Effector CD4-positive, alpha-beta T cell (primary cell): ENCODE measurements around the gene CCDC12.

Experiments used
- DNase-seq: peaks from one replicate; pipeline ENCODE4 v3.0.0-alpha.2; 2020

The CCDC12 gene

GRCh38 chr3:46888705-46889104 lies 87.8 kb downstream of the CCDC12 start:
- no peak for DNase-seq

GRCh38 chr3:46887980-46888494 lies 88.5 kb downstream of the CCDC12 start:
- DNase-seq = no peak

DNA sequence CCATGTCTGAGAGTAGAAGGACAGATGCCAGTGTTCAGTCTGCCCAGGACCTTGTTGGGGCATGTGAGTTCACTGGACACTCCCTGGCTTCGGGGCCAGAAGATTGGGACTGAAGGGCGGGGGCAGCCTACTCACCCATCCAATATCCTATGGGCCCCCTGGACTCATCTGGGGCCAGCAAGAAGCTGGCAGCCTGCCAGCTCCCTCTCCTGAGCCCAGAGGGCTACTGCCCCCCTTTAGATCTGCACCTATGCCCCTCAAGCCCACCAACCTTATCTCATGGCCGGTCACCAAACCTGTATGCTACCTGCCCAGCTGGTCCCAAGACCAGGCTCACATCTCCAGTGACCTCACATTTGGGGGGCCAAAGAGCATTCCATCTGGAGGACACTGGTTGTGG lies 90.9 kb downstream of the CCDC12 start:
- no peak for DNase-seq

- no peak for DNase-seq
These were observed 91.6 kb downstream of the CCDC12 start for GRCh38 chr3:46884929-46885328.

DNA sequence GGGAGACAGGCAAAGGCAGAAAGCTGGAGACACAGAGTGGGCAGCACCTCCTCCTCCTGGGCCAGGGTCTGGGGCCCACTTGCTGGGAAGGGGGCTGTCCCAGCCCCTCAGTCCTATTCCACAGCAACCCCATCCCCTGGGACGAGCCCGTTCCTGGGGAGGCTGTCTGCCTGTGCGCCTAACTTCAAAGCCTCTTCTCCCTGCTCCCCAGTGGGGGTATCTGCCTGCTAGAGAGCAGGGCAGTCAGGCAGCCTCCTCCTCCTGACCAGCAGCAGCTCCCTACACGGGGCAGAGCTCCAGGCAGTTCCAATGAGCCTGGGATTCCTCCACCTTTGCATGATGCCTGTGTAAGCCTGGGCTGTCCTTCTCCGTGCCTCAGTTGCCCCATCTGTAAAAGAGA lies 92.1 kb downstream of the CCDC12 start:
- no peak for DNase-seq

GRCh38 chr3:46883830-46884185 lies 92.7 kb downstream of the CCDC12 start:
- DNase-seq = no peak

DNA sequence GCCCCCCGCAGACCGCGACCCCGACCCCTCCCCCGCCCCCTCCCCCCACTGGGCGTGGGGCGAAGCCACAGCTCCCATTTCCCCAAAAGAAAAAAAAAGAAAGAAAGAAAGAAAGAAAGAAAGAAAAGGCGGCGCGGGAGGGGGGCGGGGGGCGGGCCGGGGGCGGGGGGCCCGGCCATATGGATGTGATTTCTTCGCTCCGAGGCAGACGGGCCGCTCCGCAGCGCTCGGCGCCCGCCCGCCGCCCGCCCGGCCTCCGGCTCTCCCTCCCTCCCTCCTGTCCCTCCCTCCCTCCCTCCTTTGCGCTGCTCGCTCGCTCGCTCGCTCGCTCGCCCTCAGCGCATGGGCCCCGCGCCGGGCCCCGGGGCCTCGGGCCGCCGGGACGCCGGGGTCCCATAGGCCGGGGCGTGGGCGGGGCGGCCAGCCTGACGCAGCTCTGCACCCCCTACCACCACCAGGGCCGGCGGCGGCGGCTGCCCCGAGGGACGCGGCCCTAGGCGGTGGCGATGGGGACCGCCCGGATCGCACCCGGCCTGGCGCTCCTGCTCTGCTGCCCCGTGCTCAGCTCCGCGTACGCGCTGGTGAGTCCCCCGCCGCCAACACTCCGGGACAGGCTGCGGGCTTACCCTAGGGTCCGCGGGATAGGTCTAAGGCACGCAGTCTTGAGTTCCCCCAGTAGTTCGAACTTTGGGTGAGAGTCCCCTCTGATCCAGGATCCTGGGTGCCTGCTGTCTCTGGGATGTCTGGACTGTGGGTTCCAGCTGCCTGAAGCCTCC lies 93.3 kb downstream of the CCDC12 start:
- no peak for DNase-seq

GRCh38 chr3:46882377-46883053 lies 94.0 kb downstream of the CCDC12 start:
- DNase-seq = no peak

GRCh38 chr3:46881596-46882376 lies 94.8 kb downstream of the CCDC12 start:
- no peak for DNase-seq

DNA sequence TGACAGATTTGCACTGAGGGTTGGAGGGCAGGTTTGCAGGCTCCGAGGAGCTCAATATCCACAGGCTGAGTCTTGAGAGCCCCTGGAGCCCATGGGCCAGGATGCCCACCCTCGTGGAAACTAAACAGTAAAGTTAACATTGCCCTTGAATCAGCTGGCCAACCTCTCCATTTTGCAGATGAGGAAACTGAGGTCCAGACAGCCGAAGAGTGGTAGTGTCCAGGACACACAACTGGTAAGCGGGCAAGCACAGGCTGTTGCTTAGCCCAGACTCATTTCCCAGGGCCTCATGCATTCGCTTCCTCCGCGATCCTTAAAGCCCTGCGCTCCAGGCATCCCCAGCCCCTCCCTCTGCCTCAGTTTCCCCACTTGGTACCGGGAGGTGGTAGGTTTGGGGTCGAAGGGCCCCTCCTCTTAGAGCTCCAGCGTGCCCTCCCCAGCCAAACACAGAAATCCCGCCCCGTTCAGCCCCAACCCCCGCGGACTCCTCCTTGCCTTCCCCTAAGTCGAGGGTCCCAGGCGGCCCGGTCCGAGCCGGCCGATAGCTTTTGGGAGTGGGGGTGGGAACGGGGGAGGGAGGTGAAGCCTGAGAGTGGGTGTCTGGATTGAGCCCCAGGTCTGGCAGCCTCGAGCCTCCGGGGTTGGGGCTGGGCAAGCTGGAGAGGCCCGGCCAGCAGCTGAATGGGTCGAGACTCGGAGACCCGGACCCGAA lies 95.5 kb downstream of the CCDC12 start:
- no peak for DNase-seq

DNA sequence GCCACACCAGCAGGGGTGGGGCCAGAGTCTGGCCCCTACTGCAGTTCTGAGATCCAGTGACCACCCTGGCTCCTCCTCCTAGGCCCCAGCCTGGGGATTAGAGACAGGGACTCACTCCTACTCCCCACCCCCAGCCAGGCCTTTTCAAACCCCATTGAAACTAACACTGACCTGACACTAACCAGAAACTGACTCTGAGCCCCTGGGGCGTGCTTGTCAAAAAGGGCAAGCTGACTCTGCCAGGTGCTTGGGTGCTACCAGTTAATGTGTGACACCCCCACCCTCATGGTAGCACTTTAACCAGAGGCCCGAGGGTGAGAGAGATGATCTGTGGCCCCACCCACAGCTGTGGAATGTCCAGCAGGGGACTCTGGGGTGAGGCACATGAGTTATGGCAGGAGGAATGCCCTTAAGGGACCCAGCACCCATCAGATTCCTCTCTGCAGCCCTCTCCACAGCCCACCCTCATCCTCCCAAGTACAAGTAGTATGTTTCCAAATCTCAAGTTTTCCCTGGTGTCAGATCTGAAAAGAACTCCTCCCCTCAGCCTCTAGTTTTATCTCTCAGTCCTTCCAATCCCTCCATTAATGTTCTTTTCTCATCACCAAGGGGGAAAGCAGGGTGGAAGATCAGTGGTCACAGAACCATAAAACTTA lies 97.6 kb downstream of the CCDC12 start:
- no peak for DNase-seq

DNA sequence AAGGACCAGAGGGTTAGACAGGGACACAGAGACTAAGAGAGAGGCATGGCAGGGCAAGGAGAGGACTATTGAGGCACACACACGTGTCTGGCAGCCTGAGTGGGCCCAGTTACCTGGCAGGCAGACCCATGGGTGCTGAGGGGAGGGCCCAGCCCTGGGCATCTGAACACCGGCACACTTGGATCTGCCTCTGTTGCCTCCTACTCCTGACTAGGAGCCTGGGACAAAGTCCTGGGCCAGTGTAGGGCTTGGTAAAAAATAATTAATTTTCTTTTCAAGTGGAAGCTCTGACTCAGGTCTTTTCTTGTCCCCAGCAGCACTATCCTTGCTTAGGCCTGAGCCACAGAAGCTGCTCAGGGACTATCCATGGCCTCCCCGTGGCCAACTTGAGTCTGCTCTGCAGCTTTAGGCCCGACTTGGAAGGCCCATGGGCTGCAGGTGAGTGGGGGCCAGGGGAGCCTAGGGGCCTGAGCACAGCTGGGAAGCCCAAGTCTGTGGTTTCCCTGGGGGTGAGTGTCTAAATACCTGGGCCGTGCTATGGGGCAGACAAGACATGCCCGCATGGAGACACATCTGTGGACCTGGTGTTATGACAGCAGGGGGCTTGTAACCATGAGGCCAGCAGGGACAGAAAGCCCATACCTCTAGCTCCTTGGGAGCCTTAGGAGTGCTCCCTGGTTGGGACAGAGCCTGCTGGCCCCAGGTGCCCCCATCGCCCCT lies 99.0 kb downstream of the CCDC12 start, which contains the start of gene PTH1R:
TSS of gene PTH1R (plus strand) at position 316 of the 720 bp plus-strand sequence. CDS start 5,839 bp downstream, outside the sequence.
- no peak for DNase-seq

DNA sequence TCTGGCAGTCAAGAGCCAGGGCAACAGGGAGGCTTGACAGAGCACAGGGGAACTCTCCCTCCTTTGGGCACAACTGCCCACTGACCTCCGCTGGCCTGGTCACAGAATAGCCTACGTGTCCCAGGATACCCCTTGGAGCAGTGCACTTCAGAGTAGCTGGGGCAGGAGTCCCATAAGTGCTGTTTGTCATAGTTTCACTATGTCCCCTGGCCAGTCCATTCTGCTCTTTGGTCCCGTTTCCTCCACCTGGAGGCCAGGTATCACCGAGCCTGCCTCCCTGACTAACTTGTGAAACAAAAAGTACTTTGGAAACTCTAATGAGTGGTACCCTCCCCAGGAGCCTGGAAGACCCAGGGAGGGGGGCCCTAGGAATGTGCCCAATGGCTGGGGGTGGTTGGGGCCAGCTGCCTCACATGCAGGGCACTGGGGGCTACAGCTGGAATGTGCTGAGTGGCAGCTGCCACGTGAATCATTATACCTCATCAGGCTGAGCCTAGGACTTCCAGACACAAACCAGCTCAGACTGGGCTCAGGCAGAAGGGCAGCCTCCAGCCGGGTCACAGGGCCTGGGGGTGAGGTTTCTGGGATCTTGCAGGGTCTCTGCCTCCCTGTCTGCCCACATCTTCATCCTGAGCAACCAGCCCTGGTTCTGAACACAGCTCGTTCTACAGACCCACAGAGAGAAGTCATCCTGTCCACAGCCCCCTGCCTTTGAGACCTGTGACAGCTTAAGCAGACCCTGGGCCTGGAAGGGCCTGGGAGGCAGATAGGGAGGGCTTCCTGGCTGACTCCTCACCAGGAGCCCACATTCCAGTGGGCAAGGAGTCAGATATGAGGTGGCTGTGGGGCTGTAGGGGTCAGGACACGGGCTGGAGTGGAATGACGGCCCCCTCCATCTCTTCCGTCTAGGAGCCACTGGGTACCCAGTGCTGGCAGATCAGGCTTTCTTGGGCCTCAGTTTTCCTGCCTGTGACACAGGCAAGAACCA lies 99.9 kb downstream of the CCDC12 start:
- no peak for DNase-seq

- DNase-seq = no peak
These were observed 101.0 kb downstream of the CCDC12 start for GRCh38 chr3:46875560-46875959.

DNA sequence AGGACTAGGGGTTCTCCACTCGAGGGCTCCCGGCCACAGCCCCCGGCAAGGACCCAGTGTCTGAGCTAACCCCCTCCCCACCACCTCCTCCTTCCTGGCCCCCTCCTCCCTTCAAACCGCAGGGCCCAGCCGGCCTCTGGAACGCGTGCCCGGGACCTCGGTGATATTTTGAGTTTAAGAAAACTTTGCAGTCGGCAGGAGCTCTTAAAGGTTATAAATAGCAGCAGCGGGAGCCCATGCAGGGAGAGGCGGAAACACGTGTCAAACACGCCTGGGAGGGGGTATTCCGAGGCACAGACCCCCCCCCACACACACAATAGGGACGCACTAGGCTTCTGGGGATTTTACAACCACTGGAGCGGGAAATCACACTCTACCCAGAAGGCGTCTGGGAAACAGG lies 102.1 kb downstream of the CCDC12 start:
- no peak for DNase-seq

GRCh38 chr3:46873521-46873920 lies 103.0 kb downstream of the CCDC12 start:
- DNase-seq = no peak
